DOHH2 (cell line): Measurements from ENCODE around the gene NTMT1.

Experiments
- H3F3A ChIP-seq: fragments of 200-600 bp; sonication (generic), shearing (Covaris generic); 2 replicates; pipeline ENCODE4 v1.6.0; 2016; ENCODE audit warnings: antibody characterized with exemption, mild to moderate bottlenecking; ENCODE audit not compliant: control insufficient read depth, insufficient read depth
- H3K27ac ChIP-seq: fragments of 200-600 bp; sonication (generic); 2 replicates; pipeline ENCODE4 v1.5.1; 2014; ENCODE audit warnings: low read depth, mild to moderate bottlenecking, low read length, moderate library complexity
- H3K27me3 ChIP-seq: fragments of 200-600 bp; sonication (generic); 2 replicates; pipeline ENCODE4 v1.6.1; 2014; ENCODE audit warnings: mild to moderate bottlenecking, low read length, mixed read lengths; ENCODE audit not compliant: control insufficient read depth
- H3K36me3 ChIP-seq: fragments of 200-600 bp; sonication (generic); 2 replicates; pipeline ENCODE4 v1.6.1; 2014; ENCODE audit warnings: mild to moderate bottlenecking, low read length, moderate library complexity, mixed read lengths; ENCODE audit not compliant: control insufficient read depth
- H3K4me1 ChIP-seq: fragments of 200-600 bp; sonication (generic); 2 replicates; pipeline ENCODE4 v1.6.1; 2014; ENCODE audit warnings: mild to moderate bottlenecking, low read length, mixed read lengths; ENCODE audit not compliant: control insufficient read depth
- H3K4me2 ChIP-seq: fragments of 200-600 bp; sonication (generic); 2 replicates; pipeline ENCODE4 v1.6.0; 2014; ENCODE audit warnings: mild to moderate bottlenecking, low read length, moderate library complexity
- H3K4me3 ChIP-seq: fragments of 200-600 bp; sonication (generic); 2 replicates; pipeline ENCODE4 v1.5.1; 2014; ENCODE audit warnings: mild to moderate bottlenecking, low read length, mixed read lengths
- H3K79me2 ChIP-seq: fragments of 200-600 bp; sonication (generic); 2 replicates; pipeline ENCODE4 v1.6.1; 2014; ENCODE audit warnings: mild to moderate bottlenecking, low read length, mixed read lengths; ENCODE audit not compliant: control insufficient read depth
- H3K9me2 ChIP-seq: fragments of 200-600 bp; sonication (generic); replicated peaks from 2 replicates; pipeline ENCODE4 v1.6.1; 2014; ENCODE audit warnings: mild to moderate bottlenecking, low read length, mixed read lengths; ENCODE audit not compliant: control insufficient read depth
- H3K9me3 ChIP-seq: fragments of 200-600 bp; sonication (generic); 2 replicates; pipeline ENCODE4 v1.6.1; 2014; ENCODE audit warnings: antibody characterized with exemption, low read length, mixed read lengths; ENCODE audit not compliant: control insufficient read depth, insufficient read depth
- H4K20me1 ChIP-seq: fragments of 200-600 bp; sonication (generic); 2 replicates; pipeline ENCODE4 v1.6.0; 2014; ENCODE audit warnings: low read depth, mild to moderate bottlenecking, antibody characterized with exemption, low read length, moderate library complexity; ENCODE audit not compliant: control insufficient read depth, insufficient read depth
- EZH2phosphoT487 ChIP-seq: fragments of 200-600 bp; sonication (generic); IDR thresholded peaks from 2 replicates; pipeline ENCODE4 v1.6.1; 2017; ENCODE audit warnings: borderline replicate concordance, mild to moderate bottlenecking, antibody characterized with exemption, low read length, moderate library complexity, mixed read lengths
- TF ChIP-seq, protein P1 (sequence below): fragments of 200-600 bp; sonication (generic); IDR thresholded peaks from one replicate; pipeline ENCODE4 v1.5.1; 2014; ENCODE audit warnings: antibody characterized with exemption, mild to moderate bottlenecking, low read depth, low read length; ENCODE audit not compliant: poor library complexity, severe bottlenecking

NTMT1 gene

GRCh38 chr9:129617167-129617566, 8.8 kb upstream of the NTMT1 start:
- TF ChIP-seq, protein P1, sequence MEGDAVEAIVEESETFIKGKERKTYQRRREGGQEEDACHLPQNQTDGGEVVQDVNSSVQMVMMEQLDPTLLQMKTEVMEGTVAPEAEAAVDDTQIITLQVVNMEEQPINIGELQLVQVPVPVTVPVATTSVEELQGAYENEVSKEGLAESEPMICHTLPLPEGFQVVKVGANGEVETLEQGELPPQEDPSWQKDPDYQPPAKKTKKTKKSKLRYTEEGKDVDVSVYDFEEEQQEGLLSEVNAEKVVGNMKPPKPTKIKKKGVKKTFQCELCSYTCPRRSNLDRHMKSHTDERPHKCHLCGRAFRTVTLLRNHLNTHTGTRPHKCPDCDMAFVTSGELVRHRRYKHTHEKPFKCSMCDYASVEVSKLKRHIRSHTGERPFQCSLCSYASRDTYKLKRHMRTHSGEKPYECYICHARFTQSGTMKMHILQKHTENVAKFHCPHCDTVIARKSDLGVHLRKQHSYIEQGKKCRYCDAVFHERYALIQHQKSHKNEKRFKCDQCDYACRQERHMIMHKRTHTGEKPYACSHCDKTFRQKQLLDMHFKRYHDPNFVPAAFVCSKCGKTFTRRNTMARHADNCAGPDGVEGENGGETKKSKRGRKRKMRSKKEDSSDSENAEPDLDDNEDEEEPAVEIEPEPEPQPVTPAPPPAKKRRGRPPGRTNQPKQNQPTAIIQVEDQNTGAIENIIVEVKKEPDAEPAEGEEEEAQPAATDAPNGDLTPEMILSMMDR: peak; percentile 44
- TF ChIP-seq EZH2phosphoT487: no peak
- no peak overlapping the region for H3K27ac ChIP-seq
- H4K20me1 ChIP-seq: no peaks in the 10 kb centered on the region

GRCh38 chr9:129619787-129620668, 5.9 kb upstream of the NTMT1 start:
- H3K4me3 ChIP-seq: no peak overlapping the region; the same call in 1 of the 2 replicates
- peaks cover 31% of the 10 kb centered on the region for H3K27me3 ChIP-seq
- peaks cover 12% of the 10 kb centered on the region for H3K4me1 ChIP-seq
- peaks cover 5% of the 10 kb centered on the region for H3F3A ChIP-seq
- H3K9me2 ChIP-seq: no peaks in the 10 kb centered on the region
- TF ChIP-seq EZH2phosphoT487: no peak
- TF ChIP-seq, protein P1: no peak
- H4K20me1 ChIP-seq: no peaks in the 10 kb centered on the region
- no peaks in the 10 kb centered on the region for H3K36me3 ChIP-seq
- no peak overlapping the region for H3K27ac ChIP-seq
- H3K9me3 ChIP-seq: no peaks in the 10 kb centered on the region
- no peaks in the 10 kb centered on the region for H3K79me2 ChIP-seq
- H3K4me2 ChIP-seq: peak overlapping the region; percentile 40

More at GRCh38 chr9:129617167-129617566, 8.8 kb upstream of the NTMT1 start:
- Histone ChIP-seq H3K4me1 (no peaks in the 10 kb centered on the region), H3K4me3 (no peak overlapping the region), H3F3A (no peaks in the 10 kb centered on the region), H3K4me2 (no peak overlapping the region), H3K27me3 (peaks cover 33% of the 10 kb centered on the region), H3K79me2 (no peaks in the 10 kb centered on the region), H3K9me3 (no peaks in the 10 kb centered on the region), H3K36me3 (no peaks in the 10 kb centered on the region), H3K9me2 (no peaks in the 10 kb centered on the region)

DNA sequence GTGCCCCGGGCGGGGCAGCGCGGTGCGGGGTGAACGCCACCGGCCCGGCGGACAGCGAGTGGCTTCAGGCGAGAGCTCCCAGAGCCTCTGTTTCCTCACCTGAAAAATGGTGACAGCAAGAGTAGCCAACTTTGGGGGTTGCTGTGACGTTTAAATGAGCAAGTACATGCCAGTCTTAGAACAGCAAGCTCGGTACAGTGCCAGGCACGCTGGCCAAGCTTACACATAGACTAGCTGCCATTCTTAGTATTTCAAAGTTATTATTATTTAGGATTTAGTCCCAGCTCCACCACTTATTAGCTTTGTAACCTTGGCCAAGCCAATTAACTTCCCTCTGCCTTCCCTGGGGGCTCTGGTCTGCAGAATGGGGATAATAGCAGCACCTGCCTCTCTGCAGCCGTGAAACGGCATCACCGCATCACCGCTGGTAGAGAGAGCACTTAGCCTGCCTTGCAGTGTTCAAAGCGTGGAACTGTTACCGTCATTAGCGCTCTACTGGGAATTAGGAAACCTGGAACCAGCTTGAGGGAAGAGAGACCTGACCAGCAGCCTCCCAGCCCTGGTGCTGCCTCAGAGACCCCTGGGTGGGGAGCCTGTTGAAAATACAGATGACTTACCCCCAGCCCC, 5.2 kb upstream of the NTMT1 start, which contains the start of gene C9orf50:
C9orf50 (minus strand) TSS at position 433 of the 627 bp plus-strand sequence. CDS start 527 bp downstream, outside the sequence.
- H3K9me3 ChIP-seq: no peaks in the 10 kb centered on the region
- H4K20me1 ChIP-seq: no peaks in the 10 kb centered on the region
- H3F3A ChIP-seq: peaks cover 9% of the 10 kb centered on the region
- no peaks in the 10 kb centered on the region for H3K9me2 ChIP-seq
- H3K79me2 ChIP-seq: no peaks in the 10 kb centered on the region
- H3K4me1 ChIP-seq: peaks cover 19% of the 10 kb centered on the region
- H3K27ac ChIP-seq: no peak within 1 kb of the TSS
- H3K4me3 ChIP-seq: no peak within 1 kb of the TSS; the same call in 1 of the 2 replicates
- H3K4me2 ChIP-seq: peak within 1 kb of the TSS; percentile 40
- no peaks in the 10 kb centered on the region for H3K36me3 ChIP-seq
- H3K27me3 ChIP-seq: peaks cover 31% of the 10 kb centered on the region
- TF ChIP-seq, protein P1: no peak
- no peak for TF ChIP-seq EZH2phosphoT487
